Cardiac muscle cell (in vitro differentiated cells and primary cell): ENCODE data around the gene GLIPR2. TPM values are rescaled to one million over a fixed set of nuclear protein-coding genes. Genes with fewer than 3 reads are reported as not detected.

Experiments used
- DNase-seq, 2 donors: peaks; one replicate each; pipeline versions ENCODE4 v3.0.0 to v3.0.0-alpha.2; 2010 to 2017; ENCODE audit warnings: low read depth in 1 of 2, low spot score in 1 of 2
- H3K27ac ChIP-seq: fragments of 200-600 bp; sonication (generic); 2 replicates; pipeline ENCODE4 v1.5.1; 2016
- H3K27me3 ChIP-seq: fragments of 200-600 bp; sonication (generic); 2 replicates; pipeline ENCODE4 v1.6.0; 2016; ENCODE audit warnings: control low read depth
- H3K36me3 ChIP-seq: fragments of 200-600 bp; sonication (generic); 2 replicates; pipeline ENCODE4 v1.5.1; 2016; ENCODE audit warnings: control low read depth
- H3K4me1 ChIP-seq: fragments of 200-600 bp; sonication (generic); 2 replicates; pipeline ENCODE4 v1.8.1; 2017; ENCODE audit warnings: low read depth, mild to moderate bottlenecking, mixed run types
- H3K4me3 ChIP-seq: fragments of 200-600 bp; sonication (generic); 2 replicates; pipeline ENCODE4 v1.5.1; 2016; ENCODE audit warnings: mild to moderate bottlenecking
- H3K9me3 ChIP-seq: fragments of 200-600 bp; sonication (generic); 2 replicates; pipeline ENCODE4 v1.5.1; 2017; ENCODE audit warnings: low read depth, mild to moderate bottlenecking, control low read depth
- CTCF ChIP-seq: IDR thresholded peaks from 2 replicates; pipeline ENCODE4 v1.5.1; 2012; ENCODE audit warnings: low read depth, mild to moderate bottlenecking, low read length
- polyA plus RNA-seq: library from polyadenylated mRNA; unstranded; fragments of >200 nt; fragmentation: Nextera tagmentation; extraction: Ambion mirVana; gene quantifications from 2 replicates; pipeline ENCODE4 v1.2.1, GENCODE V29; 2016
- total RNA-seq: library from RNA; depleted of rRNA; stranded (reverse); fragments of >200 nt; gene quantifications from 2 replicates; pipeline ENCODE4 v1.2.3, GENCODE V29; 2016

GLIPR2 gene
- total and polyA plus RNA-seq, 2 experiments from 2014 or later: 3.2 to 15.1 TPM

- H3K9me3 ChIP-seq: no peaks in the 10 kb centered on the region
- no peak for TF ChIP-seq CTCF
- H3K4me1 ChIP-seq: no peaks in the 10 kb centered on the region
- no peak overlapping the region for H3K4me3 ChIP-seq
- no peak for DNase-seq
- peaks cover 2% of the 10 kb centered on the region for H3K36me3 ChIP-seq
- no peak overlapping the region for H3K27ac ChIP-seq
- no peaks in the 10 kb centered on the region for H3K27me3 ChIP-seq
Observed at GRCh38 chr9:36116593-36116992, 19.9 kb upstream of the GLIPR2 start.

DNA sequence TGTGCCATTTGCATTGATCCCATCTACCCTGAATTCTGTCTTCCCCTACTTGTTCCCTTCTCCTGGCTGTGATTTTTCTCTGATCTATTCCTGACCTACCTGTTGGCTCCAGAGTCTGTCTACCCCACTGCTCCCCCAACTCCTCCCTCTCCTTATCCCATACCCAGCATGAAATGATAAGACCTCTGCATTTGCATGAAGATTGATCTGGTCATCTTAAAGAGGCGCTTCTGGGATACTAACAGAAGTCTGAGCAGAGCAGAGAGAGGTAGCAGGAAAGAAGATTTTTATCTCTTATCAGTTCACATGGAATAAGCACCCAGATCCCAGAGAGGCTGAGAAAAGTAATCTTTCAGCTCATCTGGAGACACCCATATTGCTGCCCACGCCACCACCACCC is 18.3 kb upstream of the GLIPR2 start:
- H3K4me1 ChIP-seq: no peaks in the 10 kb centered on the region
- no peak for TF ChIP-seq CTCF
- no peak for DNase-seq
- no peak overlapping the region for H3K27ac ChIP-seq
- no peaks in the 10 kb centered on the region for H3K27me3 ChIP-seq
- peaks cover 2% of the 10 kb centered on the region for H3K36me3 ChIP-seq
- H3K4me3 ChIP-seq: no peak overlapping the region
- H3K9me3 ChIP-seq: no peaks in the 10 kb centered on the region

DNA sequence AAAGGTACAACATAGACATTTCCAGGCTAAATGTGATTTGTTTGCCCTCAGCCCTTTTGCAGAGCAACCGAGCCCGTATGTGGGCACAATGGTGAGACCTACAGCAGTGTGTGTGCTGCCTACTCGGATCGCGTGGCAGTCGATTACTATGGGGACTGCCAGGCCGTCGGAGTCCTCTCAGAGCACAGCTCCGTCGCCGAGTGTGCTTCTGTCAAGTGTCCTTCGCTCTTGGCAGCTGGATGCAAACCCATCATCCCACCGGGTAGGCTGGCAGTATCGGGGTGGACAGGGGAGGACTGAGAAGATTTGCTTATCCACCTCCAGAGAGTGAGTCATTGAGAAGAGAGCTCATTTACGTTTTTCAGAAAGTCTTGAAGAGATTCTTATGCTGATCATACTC is 17.8 kb upstream of the GLIPR2 start:
- Histone ChIP-seq H3K36me3 (peaks cover 2% of the 10 kb centered on the region), H3K27ac (no peak overlapping the region), H3K9me3 (no peaks in the 10 kb centered on the region), H3K4me1 (no peaks in the 10 kb centered on the region), H3K27me3 (no peaks in the 10 kb centered on the region), H3K4me3 (no peak overlapping the region)
- DNase-seq: no peak
- TF ChIP-seq CTCF: no peak

GRCh38 chr9:36119476-36119875 is 17.1 kb upstream of the GLIPR2 start:
- peaks cover 2% of the 10 kb centered on the region for H3K36me3 ChIP-seq
- no peaks in the 10 kb centered on the region for H3K9me3 ChIP-seq
- H3K4me3 ChIP-seq: no peak overlapping the region
- DNase-seq: no peak
- no peak for TF ChIP-seq CTCF
- no peaks in the 10 kb centered on the region for H3K27me3 ChIP-seq
- no peak overlapping the region for H3K27ac ChIP-seq
- no peaks in the 10 kb centered on the region for H3K4me1 ChIP-seq

GRCh38 chr9:36120705-36121104 is 15.8 kb upstream of the GLIPR2 start:
- Histone ChIP-seq H3K4me3 (no peak overlapping the region), H3K27me3 (no peaks in the 10 kb centered on the region), H3K36me3 (peaks cover 2% of the 10 kb centered on the region), H3K27ac (no peak overlapping the region), H3K9me3 (no peaks in the 10 kb centered on the region), H3K4me1 (no peaks in the 10 kb centered on the region)
- no peak for DNase-seq
- no peak for TF ChIP-seq CTCF

GRCh38 chr9:36121971-36122370 is 14.6 kb upstream of the GLIPR2 start:
- H3K4me1 ChIP-seq: no peaks in the 10 kb centered on the region
- DNase-seq: no peak

More at GRCh38 chr9:36121971-36122370, 14.6 kb upstream of the GLIPR2 start:
- Histone ChIP-seq H3K36me3 (peaks cover 2% of the 10 kb centered on the region), H3K9me3 (no peaks in the 10 kb centered on the region), H3K4me3 (no peak overlapping the region), H3K27me3 (no peaks in the 10 kb centered on the region), H3K27ac (no peak overlapping the region)
- no peak for TF ChIP-seq CTCF
